H1 (cell line): ENCODE data around the gene TBCD. TPM values are rescaled to one million over a fixed set of nuclear protein-coding genes. Genes with fewer than 3 reads are reported as not detected.
A peak's percentile ranks its signal among the peaks of the same experiment; 100 is the strongest.

Experiments
- CTCF ChIA-PET: fragments of 300-600 bp; sonication (Branson Sonifier 250); formaldehyde crosslinking; loops from one replicate; lab custom pipeline; 2021; ENCODE audit not compliant: partially characterized antibody; lab: Charles Lee
- POLR2A ChIA-PET: fragments of 300-600 bp; sonication (Branson Sonifier 250); formaldehyde crosslinking; loops from one replicate; lab custom pipeline; 2021; ENCODE audit warnings: inconsistent platforms; ENCODE audit not compliant: partially characterized antibody; lab: Charles Lee
- DNase-seq, 2 experiments: peaks; one replicate each; pipeline versions ENCODE4 v3.0.0 to v3.0.0-alpha.2; 2010 to 2022; ENCODE audit warnings: low spot score in 2 of 2, low read depth in 1 of 2, mixed read lengths in 1 of 2
- FAIRE-seq: peaks from 2 replicates; lab custom pipeline; 2011; peaks lifted over from hg19 to GRCh38; lab: Jason Lieb, UNC
- H2AFZ ChIP-seq: 2 replicates; pipeline ENCODE4 v1.8.1; 2012; ENCODE audit warnings: low read length, inconsistent platforms
- H2AK5ac ChIP-seq: 2 replicates; pipeline ENCODE4 v1.6.1; 2013; ENCODE audit warnings: low read depth, low read length
- H2BK120ac ChIP-seq: replicated peaks from 2 replicates; pipeline ENCODE3; 2013; ENCODE audit warnings: low read depth, low read length, inconsistent platforms
- H2BK12ac ChIP-seq: 2 replicates; pipeline ENCODE4 v1.6.1; 2013; ENCODE audit warnings: low read depth, low read length
- H2BK15ac ChIP-seq: 2 replicates; pipeline ENCODE4 v1.6.1; 2013; ENCODE audit warnings: low read length
- H2BK20ac ChIP-seq: 2 replicates; pipeline ENCODE4 v1.6.1; 2013; ENCODE audit warnings: low read length
- H2BK5ac ChIP-seq: 2 replicates; pipeline ENCODE4 v1.6.1; 2013; ENCODE audit warnings: low read depth, low read length
- H3K14ac ChIP-seq: 2 replicates; pipeline ENCODE4 v1.6.1; 2013; ENCODE audit warnings: inconsistent platforms; ENCODE audit not compliant: insufficient read length
- H3K18ac ChIP-seq: 2 replicates; pipeline ENCODE4 v1.6.1; 2013; ENCODE audit warnings: low read length; ENCODE audit errors: extremely low read depth
- H3K23ac ChIP-seq: 2 replicates; pipeline ENCODE4 v1.6.1; 2013; ENCODE audit warnings: inconsistent platforms; ENCODE audit not compliant: insufficient read length
- H3K23me2 ChIP-seq: 2 replicates; pipeline ENCODE4 v1.6.1; 2013; ENCODE audit warnings: low read depth, low read length
- H3K27ac ChIP-seq: 2 replicates; pipeline ENCODE4 v1.6.1; 2011; ENCODE audit warnings: low read depth, low read length, inconsistent platforms
- H3K27me3 ChIP-seq, 4 experiments: replicated peaks in 1 of 4; 1 replicate in 1 of 4; 2 replicates in 3 of 4; pipeline versions ENCODE4 v1.6.1 to v1.8.1; 2011 to 2013; ENCODE audit warnings: low read length in 3 of 4, mild to moderate bottlenecking in 3 of 4, inconsistent platforms in 2 of 4, mixed read lengths in 2 of 4, moderate library complexity in 1 of 4; ENCODE audit not compliant: control insufficient read depth in 3 of 4, insufficient read depth in 3 of 4; ENCODE audit errors: extremely low read depth in 1 of 4
- H3K36me3 ChIP-seq, 4 experiments: 2 replicates each; pipeline versions ENCODE4 v1.6.1 to v1.8.1; 2011 to 2013; ENCODE audit warnings: mild to moderate bottlenecking in 4 of 4, low read length in 3 of 4, moderate library complexity in 2 of 4, control low read depth in 1 of 4, inconsistent platforms in 1 of 4; ENCODE audit not compliant: insufficient read depth in 4 of 4, control insufficient read depth in 2 of 4
- H3K4ac ChIP-seq: replicated peaks from 2 replicates; pipeline ENCODE3; 2013; ENCODE audit warnings: low read length, low read depth, mixed read lengths, inconsistent platforms; ENCODE audit not compliant: insufficient read length
- H3K4me1 ChIP-seq, 4 experiments: replicated peaks in 1 of 4; 1 replicate in 1 of 4; 2 replicates in 3 of 4; pipeline versions ENCODE4 v1.6.1 to v1.8.1; 2011 to 2013; ENCODE audit warnings: low read length in 3 of 4, inconsistent platforms in 2 of 4, mixed read lengths in 1 of 4; ENCODE audit not compliant: insufficient read depth in 4 of 4, control insufficient read depth in 3 of 4
- H3K4me2 ChIP-seq, 2 experiments: 2 replicates each; pipeline versions ENCODE4 v1.6.1 to v1.8.1; 2011 to 2013; ENCODE audit warnings: low read depth in 2 of 2, low read length in 2 of 2, control low read depth in 1 of 2, inconsistent platforms in 1 of 2, mild to moderate bottlenecking in 1 of 2; ENCODE audit not compliant: insufficient read depth in 1 of 2
- H3K4me3 ChIP-seq, 4 experiments: fragments of 200-600, 300-600 bp in 1 of 4; sonication (generic), shearing (Covaris generic), sonication (Bioruptor Twin) in 1 of 4; 2 replicates each; pipeline versions ENCODE4 v1.5.1 to v1.8.1; 2011 to 2016; ENCODE audit warnings: low read length in 4 of 4, low read depth in 3 of 4, control low read depth in 2 of 4, inconsistent platforms in 2 of 4, mild to moderate bottlenecking in 2 of 4, mixed read lengths in 1 of 4, moderate library complexity in 1 of 4; ENCODE audit not compliant: insufficient read depth in 2 of 4; ENCODE audit errors: extremely low read depth in 1 of 4
- H3K56ac ChIP-seq: replicated peaks from 2 replicates; pipeline ENCODE3; 2013; ENCODE audit warnings: low read depth, mild to moderate bottlenecking, mixed read lengths, low read length, inconsistent platforms; ENCODE audit not compliant: insufficient read length
- H3K79me1 ChIP-seq: 2 replicates; pipeline ENCODE4 v1.6.1; 2013; ENCODE audit warnings: low read depth, low read length, control low read depth
- H3K79me2 ChIP-seq, 2 experiments: 2 replicates each; pipeline versions ENCODE4 v1.6.1 to v1.8.1; 2012 to 2013; ENCODE audit warnings: low read length in 2 of 2, mild to moderate bottlenecking in 2 of 2, inconsistent platforms in 1 of 2; ENCODE audit not compliant: insufficient read depth in 2 of 2, control insufficient read depth in 1 of 2
- H3K9ac ChIP-seq, 4 experiments: replicated peaks in 1 of 4; 1 replicate in 1 of 4; 2 replicates in 3 of 4; pipeline versions ENCODE4 v1.6.1 to v1.8.1; 2011 to 2013; ENCODE audit warnings: low read depth in 3 of 4, low read length in 3 of 4, control low read depth in 2 of 4, mild to moderate bottlenecking in 2 of 4, moderate library complexity in 2 of 4, inconsistent platforms in 1 of 4; ENCODE audit errors: extremely low read depth in 1 of 4
- H3K9me3 ChIP-seq, 2 experiments: 2 replicates each; pipeline versions ENCODE4 v1.6.1 to v1.8.1; 2012 to 2013; ENCODE audit warnings: mild to moderate bottlenecking in 2 of 2, moderate library complexity in 2 of 2, control low read depth in 1 of 2, inconsistent platforms in 1 of 2, low read depth in 1 of 2, low read length in 1 of 2, mixed read lengths in 1 of 2; ENCODE audit not compliant: insufficient read depth in 2 of 2
- H4K20me1 ChIP-seq, 2 experiments: replicated peaks in 1 of 2; 2 replicates each; pipeline versions ENCODE3 to v1.8.1; 2011 to 2013; ENCODE audit warnings: inconsistent platforms in 2 of 2, low read length in 2 of 2, mild to moderate bottlenecking in 1 of 2; ENCODE audit not compliant: insufficient read depth in 2 of 2, control insufficient read depth in 1 of 2
- H4K5ac ChIP-seq: 2 replicates; pipeline ENCODE4 v1.6.1; 2013; ENCODE audit warnings: low read length, low read depth, mixed read lengths, inconsistent platforms; ENCODE audit not compliant: insufficient read length
- H4K8ac ChIP-seq: 2 replicates; pipeline ENCODE4 v1.8.0; 2013; ENCODE audit warnings: mild to moderate bottlenecking, moderate library complexity, low read length, inconsistent platforms; ENCODE audit not compliant: insufficient read depth; ENCODE audit errors: extremely low read depth
- H4K91ac ChIP-seq: replicated peaks from 2 replicates; pipeline ENCODE3; 2013; ENCODE audit warnings: low read length, mixed read lengths, inconsistent platforms; ENCODE audit not compliant: insufficient read length
- CTCF ChIP-seq, 3 experiments: IDR thresholded peaks; 1 replicate in 2 of 3; 2 replicates in 1 of 3; pipeline versions ENCODE4 v1.5.1 to v1.6.1; 2011; ENCODE audit warnings: low read length in 3 of 3, mild to moderate bottlenecking in 3 of 3, inconsistent platforms in 2 of 3, low read depth in 1 of 3, moderate library complexity in 1 of 3; ENCODE audit not compliant: insufficient read depth in 1 of 3; ENCODE audit errors: control extremely low read depth in 1 of 3
- RAD21 ChIP-seq, 2 experiments: IDR thresholded peaks in 1 of 2; conservative IDR thresholded peaks in 1 of 2; 2 replicates each; pipeline ENCODE4 v1.6.1; 2011; ENCODE audit warnings: low read depth in 2 of 2, low read length in 2 of 2, improper control_type of control experiment in 1 of 2, inconsistent platforms in 1 of 2, mild to moderate bottlenecking in 1 of 2, moderate library complexity in 1 of 2
- RFX5 ChIP-seq: IDR thresholded peaks from 2 replicates; pipeline ENCODE4 v1.6.1; 2011; ENCODE audit warnings: low read depth, low read length, improper control_type of control experiment, borderline replicate concordance
- SP4 ChIP-seq: IDR thresholded peaks from 2 replicates; pipeline ENCODE4 v1.6.1; 2012; ENCODE audit warnings: low read length, inconsistent platforms
- WGBS, 2 experiments: shearing (Covaris generic) in 1 of 2; methylation state at CpG; one replicate each; pipeline versions ENCODE4 v1.1.6 to v1.1.7; 2013 to 2015; ENCODE audit warnings: low lambda C conversion rate in 2 of 2, mixed read lengths in 2 of 2, inconsistent platforms in 1 of 2, low coverage in 1 of 2, missing lambda C conversion rate in 1 of 2; ENCODE audit not compliant: insufficient replicate concordance in 2 of 2, insufficient coverage in 1 of 2, insufficient read length in 1 of 2; ENCODE audit errors: extremely low coverage in 1 of 2, missing lambda C conversion rate in 1 of 2; 5-methylcytosine and 5-hydroxymethylcytosine counted together
- polyA plus RNA-seq, 7 experiments: library from polyadenylated mRNA; depleted of rRNA in 3 of 7; stranded (reverse) in 5 of 7; unstranded in 2 of 7; fragments of >200 nt in 5 of 7; fragments of 200-250 nt in 2 of 7; gene quantifications; 1 replicate in 5 of 7; 2 replicates in 1 of 7; 4 replicates in 1 of 7; pipeline versions ENCODE4 v1.2.1 to v1.2.3, GENCODE V29; 2011 to 2013; ENCODE audit warnings: missing spikeins in 2 of 7, mixed read lengths in 2 of 7
- total RNA-seq: library from RNA; stranded (reverse); fragmentation: NEBNext Ultra II Directional; extraction: Animal tissue kit (Norgen Biotek cat#: 25700); gene quantifications from 2 replicates; pipeline ENCODE4 v1.2.1, GENCODE V29; 2021

The TBCD gene
- total and polyA plus RNA-seq, 2 of the 8 experiments (the other 6 are each of a cell fraction or from before 2014, with no cell fraction given), result 118 to 162 TPM

GRCh38 chr17:82767041-82767754 lies 15.3 kb downstream of the TBCD start:
- H2AFZ ChIP-seq, result no peak overlapping the region

More at GRCh38 chr17:82767041-82767754, 15.3 kb downstream of the TBCD start:
- no peaks in the 10 kb centered on the region for H3K9me3 ChIP-seq
- WGBS, 2 experiments, result 83% methylated on average over 24 of the region's 24 CpGs; no CpG with 5 or more reads in 1 of the 2 experiments
- DNase-seq, result peak in 1 of 2 experiments; percentile 87
- H3K79me2 ChIP-seq, result peaks cover 3 to 19% of the 10 kb centered on the region in 2 experiments; a peak in 3 of 4 replicates
- no peak overlapping the region for H3K4me2 ChIP-seq
- no peak overlapping the region for H2BK12ac ChIP-seq
- no peaks in the 10 kb centered on the region for H3K27me3 ChIP-seq
- ChIA-PET POLR2A (interaction anchor here (1.0 kb wide), 1 partner anchor 88 kb away, joined by 3 read pairs; no protein-coding TSS in a partner anchor), CTCF (interaction anchor here (0.6 to 5.0 kb wide), 16 partner anchors 11 to 324 kb away, joined by 3 to 21 read pairs (median 4); no protein-coding TSS in a partner anchor)
- H3K27ac ChIP-seq, result no peak overlapping the region
- H4K91ac ChIP-seq, result no peak overlapping the region
- H2BK120ac ChIP-seq, result no peak overlapping the region
- no peak overlapping the region for H3K56ac ChIP-seq
- no peak overlapping the region for H3K4me3 ChIP-seq
- H4K5ac ChIP-seq, result no peak overlapping the region
- no peaks in the 10 kb centered on the region for H3K4me1 ChIP-seq
- no peak overlapping the region for H2BK20ac ChIP-seq
- H4K8ac ChIP-seq, result no peak overlapping the region
- peaks cover 6 to 43% (median 24%) of the 10 kb centered on the region in 4 experiments for H3K36me3 ChIP-seq
- H2BK5ac ChIP-seq, result no peak overlapping the region
- H3K14ac ChIP-seq, result no peak overlapping the region
- no peak overlapping the region for H3K4ac ChIP-seq
- no peak overlapping the region for H3K18ac ChIP-seq
- no peaks in the 10 kb centered on the region; the same call in 1 of the 2 replicates for H3K23me2 ChIP-seq
- no peak overlapping the region for H3K9ac ChIP-seq
- H3K79me1 ChIP-seq, result peaks cover 5% of the 10 kb centered on the region
- peaks cover 3 to 8% of the 10 kb centered on the region in 2 experiments for H4K20me1 ChIP-seq
- TF ChIP-seq SP4 (no peak), RAD21 (IDR thresholded peaks at IDR 0.05 in 1 of 2, conservative IDR thresholded peaks at IDR 0.05 in 1 of 2; ENCODE audit: low read depth in 2 of 2, low read length in 2 of 2) (peak; percentile 78 to 83), CTCF (IDR thresholded peaks at IDR 0.05; ENCODE audit: control extremely low read depth in 1 of 3, insufficient read depth in 1 of 3, low read depth in 1 of 3, low read length in 3 of 3) (peak; percentile 56 to 71 (median 68)), RFX5 (no peak)
- TF ChIP-seq, all 59 proteins: peak for 2
- no peak for FAIRE-seq
- Histone ChIP-seq H2BK15ac (no peak overlapping the region), H2AK5ac (no peak overlapping the region), H3K23ac (no peak overlapping the region)
